ENCODE data around the gene RAPGEF5. TPM values are rescaled to one million over a fixed set of nuclear protein-coding genes. Genes with fewer than 3 reads are reported as not detected.

Gene RAPGEF5
- polyA plus RNA-seq, 1 donor = 29.8 TPM

- Histone ChIP-seq H3K4me3 (ENCODE audit: low read length) (no peak overlapping the region), H3K27ac (ENCODE audit: low read length) (no peak overlapping the region), H3K9me3 (ENCODE audit: control insufficient read depth, low read depth, low read length) (no peaks in the 10 kb centered on the region), H3K27me3 (ENCODE audit: control insufficient read depth, insufficient read depth, low read length) (no peaks in the 10 kb centered on the region), H3K4me1 (ENCODE audit: control insufficient read depth, insufficient read depth, low read length) (peaks cover 6% of the 10 kb centered on the region), H3K36me3 (ENCODE audit: control insufficient read depth, insufficient read depth, low read length) (peaks cover 14% of the 10 kb centered on the region)
- 100% methylated on average over 3 of the region's 4 CpGs for WGBS (ENCODE audit: insufficient coverage, low lambda C conversion rate)
- DNase-seq = no peak
These were observed 39.3 kb downstream of the RAPGEF5 start for GRCh38 chr7:22317632-22318031.

GRCh38 chr7:22316914-22317313 lies 40.0 kb downstream of the RAPGEF5 start:
- Histone ChIP-seq H3K4me3 (ENCODE audit: low read length) (no peak overlapping the region), H3K27ac (ENCODE audit: low read length) (no peak overlapping the region), H3K4me1 (ENCODE audit: control insufficient read depth, insufficient read depth, low read length) (peaks cover 6% of the 10 kb centered on the region), H3K36me3 (ENCODE audit: control insufficient read depth, insufficient read depth, low read length) (peaks cover 18% of the 10 kb centered on the region), H3K9me3 (ENCODE audit: control insufficient read depth, low read depth, low read length) (no peaks in the 10 kb centered on the region), H3K27me3 (ENCODE audit: control insufficient read depth, insufficient read depth, low read length) (no peaks in the 10 kb centered on the region)
- DNase-seq = no peak
- WGBS (ENCODE audit: insufficient coverage, low lambda C conversion rate) = no CpG with 5 or more reads among the region's 4 CpGs

- peaks cover 27% of the 10 kb centered on the region for H3K36me3 ChIP-seq (ENCODE audit: control insufficient read depth, insufficient read depth, low read length)
- WGBS (ENCODE audit: insufficient coverage, low lambda C conversion rate) = 90% methylated on average over 2 of the region's 3 CpGs
- H3K27ac ChIP-seq (ENCODE audit: low read length) = no peak overlapping the region
- H3K4me3 ChIP-seq (ENCODE audit: low read length) = no peak overlapping the region
- no peak for DNase-seq
- no peaks in the 10 kb centered on the region for H3K4me1 ChIP-seq (ENCODE audit: control insufficient read depth, insufficient read depth, low read length)
- no peaks in the 10 kb centered on the region for H3K27me3 ChIP-seq (ENCODE audit: control insufficient read depth, insufficient read depth, low read length)
- peaks cover 4% of the 10 kb centered on the region for H3K9me3 ChIP-seq (ENCODE audit: control insufficient read depth, low read depth, low read length)
These were observed 49.1 kb downstream of the RAPGEF5 start for GRCh38 chr7:22307816-22308215.

GRCh38 chr7:22305706-22306105 lies 51.2 kb downstream of the RAPGEF5 start:
- peaks cover 4% of the 10 kb centered on the region for H3K9me3 ChIP-seq (ENCODE audit: control insufficient read depth, low read depth, low read length)
- H3K27me3 ChIP-seq (ENCODE audit: control insufficient read depth, insufficient read depth, low read length) = no peaks in the 10 kb centered on the region
- no peak overlapping the region for H3K27ac ChIP-seq (ENCODE audit: low read length)
- peaks cover 25% of the 10 kb centered on the region for H3K36me3 ChIP-seq (ENCODE audit: control insufficient read depth, insufficient read depth, low read length)
- H3K4me3 ChIP-seq (ENCODE audit: low read length) = no peak overlapping the region
- WGBS (ENCODE audit: insufficient coverage, low lambda C conversion rate) = no CpG with 5 or more reads among the region's 2 CpGs
- DNase-seq = no peak
- H3K4me1 ChIP-seq (ENCODE audit: control insufficient read depth, insufficient read depth, low read length) = no peaks in the 10 kb centered on the region

GRCh38 chr7:22302951-22303423 lies 54.0 kb downstream of the RAPGEF5 start:
- peaks cover 4% of the 10 kb centered on the region for H3K9me3 ChIP-seq (ENCODE audit: control insufficient read depth, low read depth, low read length)
- no peak overlapping the region for H3K27ac ChIP-seq (ENCODE audit: low read length)
- H3K4me3 ChIP-seq (ENCODE audit: low read length) = no peak overlapping the region
- H3K27me3 ChIP-seq (ENCODE audit: control insufficient read depth, insufficient read depth, low read length) = no peaks in the 10 kb centered on the region
- 86% methylated on average over 1 of the region's 1 CpG for WGBS (ENCODE audit: insufficient coverage, low lambda C conversion rate)
- peaks cover 26% of the 10 kb centered on the region for H3K36me3 ChIP-seq (ENCODE audit: control insufficient read depth, insufficient read depth, low read length)
- DNase-seq = no peak
- no peaks in the 10 kb centered on the region for H3K4me1 ChIP-seq (ENCODE audit: control insufficient read depth, insufficient read depth, low read length)

GRCh38 chr7:22302193-22302592 lies 54.8 kb downstream of the RAPGEF5 start:
- no peaks in the 10 kb centered on the region for H3K4me1 ChIP-seq (ENCODE audit: control insufficient read depth, insufficient read depth, low read length)
- H3K36me3 ChIP-seq (ENCODE audit: control insufficient read depth, insufficient read depth, low read length) = peaks cover 19% of the 10 kb centered on the region
- peaks cover 4% of the 10 kb centered on the region for H3K9me3 ChIP-seq (ENCODE audit: control insufficient read depth, low read depth, low read length)
- no peak overlapping the region for H3K4me3 ChIP-seq (ENCODE audit: low read length)
- no peak for DNase-seq
- H3K27me3 ChIP-seq (ENCODE audit: control insufficient read depth, insufficient read depth, low read length) = no peaks in the 10 kb centered on the region
- WGBS (ENCODE audit: insufficient coverage, low lambda C conversion rate) = no CpG with 5 or more reads among the region's 2 CpGs
- no peak overlapping the region for H3K27ac ChIP-seq (ENCODE audit: low read length)

GRCh38 chr7:22301790-22302189 lies 55.2 kb downstream of the RAPGEF5 start:
- no peaks in the 10 kb centered on the region for H3K4me1 ChIP-seq (ENCODE audit: control insufficient read depth, insufficient read depth, low read length)
- peak; percentile 49 to 70 for DNase-seq
- no peak overlapping the region for H3K27ac ChIP-seq (ENCODE audit: low read length)

GRCh38 chr7:22300839-22301238 lies 56.1 kb downstream of the RAPGEF5 start:
- Histone ChIP-seq H3K27ac (ENCODE audit: low read length) (no peak overlapping the region), H3K9me3 (ENCODE audit: control insufficient read depth, low read depth, low read length) (no peaks in the 10 kb centered on the region), H3K36me3 (ENCODE audit: control insufficient read depth, insufficient read depth, low read length) (peaks cover 15% of the 10 kb centered on the region), H3K4me1 (ENCODE audit: control insufficient read depth, insufficient read depth, low read length) (no peaks in the 10 kb centered on the region), H3K4me3 (ENCODE audit: low read length) (no peak overlapping the region), H3K27me3 (ENCODE audit: control insufficient read depth, insufficient read depth, low read length) (no peaks in the 10 kb centered on the region)
- DNase-seq = no peak
- WGBS (ENCODE audit: insufficient coverage, low lambda C conversion rate) = 80% methylated on average over 1 of the region's 4 CpGs

More at GRCh38 chr7:22301790-22302189, 55.2 kb downstream of the RAPGEF5 start:
- H3K9me3 ChIP-seq (ENCODE audit: control insufficient read depth, low read depth, low read length) = peaks cover 2% of the 10 kb centered on the region
- no peak overlapping the region for H3K4me3 ChIP-seq (ENCODE audit: low read length)
- H3K36me3 ChIP-seq (ENCODE audit: control insufficient read depth, insufficient read depth, low read length) = peaks cover 17% of the 10 kb centered on the region
- WGBS (ENCODE audit: insufficient coverage, low lambda C conversion rate) = no CpG with 5 or more reads among the region's 6 CpGs
- no peaks in the 10 kb centered on the region for H3K27me3 ChIP-seq (ENCODE audit: control insufficient read depth, insufficient read depth, low read length)

GRCh38 chr7:22296916-22297315 lies 60.0 kb downstream of the RAPGEF5 start:
- Histone ChIP-seq H3K27ac (ENCODE audit: low read length) (no peak overlapping the region), H3K4me1 (ENCODE audit: control insufficient read depth, insufficient read depth, low read length) (no peaks in the 10 kb centered on the region), H3K4me3 (ENCODE audit: low read length) (no peak overlapping the region), H3K36me3 (ENCODE audit: control insufficient read depth, insufficient read depth, low read length) (peaks cover 19% of the 10 kb centered on the region), H3K9me3 (ENCODE audit: control insufficient read depth, low read depth, low read length) (no peaks in the 10 kb centered on the region), H3K27me3 (ENCODE audit: control insufficient read depth, insufficient read depth, low read length) (no peaks in the 10 kb centered on the region)
- DNase-seq = no peak

- Histone ChIP-seq H3K36me3 (ENCODE audit: control insufficient read depth, insufficient read depth, low read length) (peaks cover 19% of the 10 kb centered on the region), H3K27me3 (ENCODE audit: control insufficient read depth, insufficient read depth, low read length) (no peaks in the 10 kb centered on the region), H3K4me3 (ENCODE audit: low read length) (no peak overlapping the region), H3K4me1 (ENCODE audit: control insufficient read depth, insufficient read depth, low read length) (no peaks in the 10 kb centered on the region), H3K27ac (ENCODE audit: low read length) (no peak overlapping the region), H3K9me3 (ENCODE audit: control insufficient read depth, low read depth, low read length) (no peaks in the 10 kb centered on the region)
- DNase-seq = no peak
- no CpG with 5 or more reads among the region's 1 CpG for WGBS (ENCODE audit: insufficient coverage, low lambda C conversion rate)
These were observed 60.7 kb downstream of the RAPGEF5 start for GRCh38 chr7:22296265-22296566.

GRCh38 chr7:22295402-22296264 lies 61.3 kb downstream of the RAPGEF5 start:
- Histone ChIP-seq H3K36me3 (ENCODE audit: control insufficient read depth, insufficient read depth, low read length) (peaks cover 19% of the 10 kb centered on the region), H3K4me1 (ENCODE audit: control insufficient read depth, insufficient read depth, low read length) (no peaks in the 10 kb centered on the region), H3K9me3 (ENCODE audit: control insufficient read depth, low read depth, low read length) (no peaks in the 10 kb centered on the region), H3K27me3 (ENCODE audit: control insufficient read depth, insufficient read depth, low read length) (no peaks in the 10 kb centered on the region), H3K27ac (ENCODE audit: low read length) (no peak overlapping the region), H3K4me3 (ENCODE audit: low read length) (no peak overlapping the region)
- 76% methylated on average over 4 of the region's 4 CpGs for WGBS (ENCODE audit: insufficient coverage, low lambda C conversion rate)
- no peak for DNase-seq

Data from large intestine (tissue), 3 donors.